ENCODE results near the gene SLC29A1. TPM values are rescaled to one million over a fixed set of nuclear protein-coding genes. Genes with fewer than 3 reads are reported as not detected.

The SLC29A1 gene
- total RNA-seq, 3 donors from 2014 or later, result 106 to 140 (median 110) TPM

DNA sequence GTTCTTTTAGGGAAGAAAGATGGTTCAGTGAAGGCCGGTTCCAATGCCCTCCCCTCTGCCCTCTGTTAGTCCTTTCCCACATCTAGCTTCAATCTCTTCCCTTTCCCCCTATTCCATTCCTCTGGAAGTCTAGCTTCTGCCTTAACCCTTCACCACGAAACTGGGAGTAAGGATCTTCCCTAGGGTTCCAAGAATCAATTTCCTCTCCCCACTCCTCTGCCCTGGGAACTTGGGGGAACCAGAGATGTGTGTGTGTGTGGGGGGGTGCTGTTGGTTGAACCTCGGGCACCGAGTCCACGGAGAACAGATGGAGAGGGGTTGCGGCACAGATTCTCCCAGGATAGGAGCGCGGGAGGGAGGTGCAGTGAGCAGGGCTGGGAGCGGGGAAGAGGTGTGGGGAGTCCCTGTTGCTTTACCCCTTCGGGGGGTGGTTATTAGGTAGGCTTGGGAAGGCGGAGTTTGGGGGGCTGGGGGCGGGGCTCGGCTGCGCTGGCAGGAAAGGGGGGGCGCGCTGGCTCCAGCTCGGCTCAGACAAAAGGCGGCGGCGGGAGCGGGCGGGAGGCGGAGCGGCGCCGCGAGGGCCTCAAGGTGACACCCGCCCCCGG, 46.6 kb downstream of the SLC29A1 start, which contains the start of gene TMEM151B:
TMEM151B (plus strand) TSS at position 530 of the 605 bp plus-strand sequence. CDS start 293 bp downstream, outside the sequence.
- no peaks in the 10 kb centered on the region for H3K36me3 ChIP-seq
- H3K27ac ChIP-seq, result no peak within 1 kb of the TSS
- DNase-seq (ENCODE audit: low spot score in 2 of 2), result no peak
- H3K4me1 ChIP-seq, result no peaks in the 10 kb centered on the region
- no peak for TF ChIP-seq POLR2A (IDR thresholded peaks at IDR 0.05)
- no peak for TF ChIP-seq POLR2AphosphoS5 (IDR thresholded peaks at IDR 0.05)
- TF ChIP-seq, protein P1, sequence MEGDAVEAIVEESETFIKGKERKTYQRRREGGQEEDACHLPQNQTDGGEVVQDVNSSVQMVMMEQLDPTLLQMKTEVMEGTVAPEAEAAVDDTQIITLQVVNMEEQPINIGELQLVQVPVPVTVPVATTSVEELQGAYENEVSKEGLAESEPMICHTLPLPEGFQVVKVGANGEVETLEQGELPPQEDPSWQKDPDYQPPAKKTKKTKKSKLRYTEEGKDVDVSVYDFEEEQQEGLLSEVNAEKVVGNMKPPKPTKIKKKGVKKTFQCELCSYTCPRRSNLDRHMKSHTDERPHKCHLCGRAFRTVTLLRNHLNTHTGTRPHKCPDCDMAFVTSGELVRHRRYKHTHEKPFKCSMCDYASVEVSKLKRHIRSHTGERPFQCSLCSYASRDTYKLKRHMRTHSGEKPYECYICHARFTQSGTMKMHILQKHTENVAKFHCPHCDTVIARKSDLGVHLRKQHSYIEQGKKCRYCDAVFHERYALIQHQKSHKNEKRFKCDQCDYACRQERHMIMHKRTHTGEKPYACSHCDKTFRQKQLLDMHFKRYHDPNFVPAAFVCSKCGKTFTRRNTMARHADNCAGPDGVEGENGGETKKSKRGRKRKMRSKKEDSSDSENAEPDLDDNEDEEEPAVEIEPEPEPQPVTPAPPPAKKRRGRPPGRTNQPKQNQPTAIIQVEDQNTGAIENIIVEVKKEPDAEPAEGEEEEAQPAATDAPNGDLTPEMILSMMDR (IDR thresholded peaks at IDR 0.05), result no peak
- intact Hi-C loops (cut with DNase I; ENCODE audit: low total_unique reads), result loop anchor here (2.0 kb wide), 1 partner anchor 77 kb away; no protein-coding TSS in a partner anchor
- peak within 1 kb of the TSS; percentile 11 to 79 (median 52) for H3K4me3 ChIP-seq
- peaks cover 6 to 20% of the 10 kb centered on the region in 2 donors for H3K27me3 ChIP-seq
- no peaks in the 10 kb centered on the region for H3K9me3 ChIP-seq

DNA sequence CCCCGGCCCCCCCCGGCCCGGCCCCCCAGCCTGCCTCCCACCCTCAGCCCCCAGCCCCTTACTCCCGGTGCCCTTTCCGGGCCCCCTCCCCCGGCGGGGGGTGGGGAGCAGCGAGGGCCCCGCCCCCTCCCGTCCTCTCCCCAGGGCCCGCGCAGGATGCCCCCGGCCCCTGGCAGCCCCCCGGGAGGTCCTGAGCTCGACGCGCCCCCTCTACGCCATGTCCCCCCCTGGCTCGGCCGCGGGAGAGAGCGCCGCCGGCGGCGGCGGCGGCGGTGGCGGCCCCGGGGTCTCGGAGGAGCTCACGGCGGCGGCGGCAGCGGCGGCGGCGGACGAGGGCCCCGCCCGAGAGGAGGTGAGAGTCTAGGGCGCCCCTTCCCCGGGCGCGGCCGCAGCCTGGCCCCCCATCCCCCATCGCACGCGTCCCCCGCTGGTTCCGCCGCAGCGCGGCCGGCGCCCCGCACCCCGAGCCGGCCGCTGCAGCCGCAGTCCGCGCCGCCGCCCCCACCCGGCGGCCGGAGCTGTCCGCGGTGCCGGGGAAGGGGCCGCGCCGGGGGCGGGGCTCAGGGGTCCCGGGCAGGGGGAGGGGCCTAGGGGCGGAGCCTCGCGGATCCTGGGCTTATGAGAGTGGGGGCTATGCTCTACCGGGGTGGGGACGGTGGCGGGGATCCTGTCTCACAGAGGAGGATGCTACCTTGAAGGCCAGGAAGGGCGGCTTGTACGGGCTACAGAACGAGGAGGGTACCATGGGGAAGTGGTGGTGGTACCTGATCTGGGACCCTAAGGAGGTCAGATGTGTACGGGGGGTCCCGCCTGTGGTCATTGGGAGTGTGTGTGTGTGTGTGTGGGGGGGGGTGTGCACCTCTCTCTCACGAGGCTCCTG, 47.4 kb downstream of the SLC29A1 start:
- Histone ChIP-seq H3K27me3 (peaks cover 6 to 26% of the 10 kb centered on the region in 2 donors), H3K4me3 (peak overlapping the region; percentile 11 to 79 (median 52)), H3K36me3 (no peaks in the 10 kb centered on the region), H3K27ac (no peak overlapping the region), H3K4me1 (no peaks in the 10 kb centered on the region), H3K9me3 (no peaks in the 10 kb centered on the region)
- DNase-seq (ENCODE audit: low spot score in 2 of 2), result no peak
- no peak for TF ChIP-seq POLR2AphosphoS5 (IDR thresholded peaks at IDR 0.05)
- intact Hi-C loops (cut with DNase I; ENCODE audit: low total_unique reads), result loop anchor here (2.0 kb wide), 1 partner anchor 76 kb away; no protein-coding TSS in a partner anchor

DNA sequence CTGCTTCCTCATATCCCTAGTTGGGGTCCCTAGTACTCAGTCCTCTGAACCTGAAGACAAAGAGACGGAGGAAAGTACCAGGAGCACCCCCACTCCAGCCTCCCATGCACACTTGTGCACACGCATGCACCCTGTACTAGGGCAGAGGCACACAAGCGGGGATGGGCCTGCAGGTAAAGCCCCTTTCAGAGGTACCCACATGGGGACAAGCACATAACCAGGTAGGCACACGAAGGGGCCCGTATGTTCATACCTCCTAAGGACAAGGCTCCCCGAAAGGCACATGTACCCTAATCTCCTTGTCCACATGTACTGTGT, 48.0 kb downstream of the SLC29A1 start:
- no peak for DNase-seq (ENCODE audit: low spot score in 2 of 2)
- Histone ChIP-seq H3K9me3 (no peaks in the 10 kb centered on the region), H3K4me3 (no peak overlapping the region), H3K27me3 (peaks cover 6 to 30% of the 10 kb centered on the region in 2 donors), H3K27ac (no peak overlapping the region), H3K4me1 (no peaks in the 10 kb centered on the region), H3K36me3 (no peaks in the 10 kb centered on the region)
- intact Hi-C loops (cut with DNase I; ENCODE audit: low total_unique reads), result loop anchor here (2.0 kb wide), 1 partner anchor 75 kb away; no protein-coding TSS in a partner anchor
- no peak for TF ChIP-seq POLR2A (IDR thresholded peaks at IDR 0.05)
- TF ChIP-seq POLR2AphosphoS5 (IDR thresholded peaks at IDR 0.05), result no peak
- TF ChIP-seq, protein P1 (IDR thresholded peaks at IDR 0.05), result no peak

DNA sequence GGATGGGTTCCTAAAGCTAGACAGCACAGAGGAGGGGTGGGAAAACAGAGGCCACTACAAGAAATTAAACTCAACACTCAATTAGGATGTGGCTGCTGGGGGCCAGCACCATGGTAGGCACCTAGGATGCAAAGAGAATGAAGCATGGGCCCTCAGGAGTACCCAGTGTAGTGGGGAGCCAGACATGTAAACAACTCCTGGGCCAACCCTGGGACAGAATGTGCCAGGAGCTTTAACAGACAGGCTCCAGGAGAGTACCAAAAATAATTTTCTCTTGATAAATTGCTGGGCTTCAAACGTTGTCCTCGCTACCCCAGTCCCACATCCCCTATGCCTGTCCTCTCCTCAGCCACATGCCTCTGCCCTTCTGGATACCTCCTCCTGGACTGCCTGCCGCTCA, 48.5 kb downstream of the SLC29A1 start:
- DNase-seq (ENCODE audit: low spot score in 2 of 2), result no peak
- intact Hi-C loops (cut with DNase I; ENCODE audit: low total_unique reads), result loop anchor here (2.0 kb wide), 1 partner anchor 75 kb away; no protein-coding TSS in a partner anchor
- Histone ChIP-seq H3K27ac (no peak overlapping the region), H3K4me3 (no peak overlapping the region), H3K9me3 (no peaks in the 10 kb centered on the region), H3K36me3 (no peaks in the 10 kb centered on the region), H3K27me3 (peaks cover 6 to 35% of the 10 kb centered on the region in 2 donors), H3K4me1 (no peaks in the 10 kb centered on the region)
- no peak for TF ChIP-seq POLR2A (IDR thresholded peaks at IDR 0.05)

DNA sequence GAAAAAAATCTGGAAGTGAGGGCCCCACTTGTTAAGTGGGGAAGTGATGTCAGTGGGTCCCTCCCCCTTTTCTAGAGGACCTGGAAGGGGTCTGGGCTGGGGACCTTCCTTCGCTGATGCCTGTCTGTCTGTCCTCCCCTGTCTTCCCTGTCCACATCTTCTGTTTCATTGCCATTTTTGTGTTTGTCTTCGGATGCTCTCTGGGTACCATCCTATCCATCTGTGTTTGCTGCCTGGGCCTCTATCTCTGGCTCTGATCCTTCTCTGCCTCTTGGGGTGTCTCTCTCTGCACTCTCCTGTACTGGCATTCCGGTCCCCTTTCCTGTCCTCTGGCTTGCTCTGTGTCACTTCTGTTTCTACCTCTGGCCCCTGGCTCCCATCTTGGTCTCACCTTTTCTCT, 49.1 kb downstream of the SLC29A1 start:
- no peak for DNase-seq (ENCODE audit: low spot score in 2 of 2)
- peaks cover 6 to 41% of the 10 kb centered on the region in 2 donors for H3K27me3 ChIP-seq
- no peaks in the 10 kb centered on the region for H3K36me3 ChIP-seq
- H3K27ac ChIP-seq, result no peak overlapping the region
- intact Hi-C loops (cut with DNase I; ENCODE audit: low total_unique reads), result no loop called here
- TF ChIP-seq, protein P1 (IDR thresholded peaks at IDR 0.05), result no peak
- no peak for TF ChIP-seq POLR2AphosphoS5 (IDR thresholded peaks at IDR 0.05)
- no peak for TF ChIP-seq POLR2A (IDR thresholded peaks at IDR 0.05)
- H3K4me1 ChIP-seq, result no peaks in the 10 kb centered on the region
- H3K9me3 ChIP-seq, result no peaks in the 10 kb centered on the region
- H3K4me3 ChIP-seq, result no peak overlapping the region

Measured in breast epithelium (tissue), 4 donors.